HepG2 (cell line): Measurements from ENCODE around the gene LCK. TPM values are rescaled to one million over a fixed set of nuclear protein-coding genes. Genes with fewer than 3 reads are reported as not detected.

Source experiments
- ATF6 ChIP-seq: sonication (generic); formaldehyde crosslinking; conservative IDR thresholded peaks from 2 replicates; pipeline ENCODE4 v1.4.0; 2020; ENCODE audit warnings: missing genetic modification reagents
- CSRNP1 ChIP-seq: sonication (generic); formaldehyde crosslinking; IDR thresholded peaks from 2 replicates; pipeline ENCODE4 v1.8.1; 2023; ENCODE audit warnings: mild to moderate bottlenecking, missing genetic modification reagents
- FOSL2 ChIP-seq: sonication (generic); formaldehyde crosslinking; IDR thresholded peaks from 2 replicates; pipeline ENCODE4 v1.4.0; 2020; ENCODE audit warnings: missing genetic modification reagents
- GATAD2A ChIP-seq: IDR thresholded peaks from 2 replicates; pipeline ENCODE4 v1.6.1; 2016
- HIVEP1 ChIP-seq: sonication (generic); formaldehyde crosslinking; IDR thresholded peaks from 2 replicates; pipeline ENCODE4 v1.4.0; 2020; ENCODE audit warnings: mild to moderate bottlenecking, missing genetic modification reagents
- MAFK ChIP-seq, 2 experiments: IDR thresholded peaks in 1 of 2; conservative IDR thresholded peaks in 1 of 2; 2 replicates each; pipeline ENCODE4 v1.6.1; 2011; ENCODE audit warnings: improper control_type of control experiment in 2 of 2, low read length in 2 of 2
- NR2F6 ChIP-seq, 2 experiments: IDR thresholded peaks; 2 replicates each; pipeline ENCODE4 v1.6.1; 2016; ENCODE audit warnings: antibody characterized with exemption in 1 of 2, mild to moderate bottlenecking in 1 of 2
- RXRB ChIP-seq: IDR thresholded peaks from 2 replicates; pipeline ENCODE4 v1.6.1; 2016; ENCODE audit warnings: borderline replicate concordance, missing genetic modification reagents, missing compliant biosample characterization
- SALL1 ChIP-seq: sonication (generic); formaldehyde crosslinking; IDR thresholded peaks from 2 replicates; pipeline ENCODE4 v1.8.0; 2022; ENCODE audit warnings: mild to moderate bottlenecking, missing genetic modification reagents
- SIX1 ChIP-seq: sonication (generic); formaldehyde crosslinking; IDR thresholded peaks from 2 replicates; pipeline ENCODE4 v1.4.0; 2020; ENCODE audit warnings: missing genetic modification reagents, borderline replicate concordance
- SRF ChIP-seq: IDR thresholded peaks from 2 replicates; pipeline ENCODE4 v1.6.1; 2011; ENCODE audit warnings: mild to moderate bottlenecking, low read depth, low read length, moderate library complexity
- ZNF501 ChIP-seq: sonication (generic); formaldehyde crosslinking; IDR thresholded peaks from 2 replicates; pipeline ENCODE4 v1.5.1; 2020; ENCODE audit warnings: mild to moderate bottlenecking, moderate library complexity, missing genetic modification reagents
- ZNF607 ChIP-seq: sonication (generic); formaldehyde crosslinking; IDR thresholded peaks from 2 replicates; pipeline ENCODE4 v1.5.1; 2020; ENCODE audit warnings: missing genetic modification reagents, mild to moderate bottlenecking, borderline replicate concordance
- ZNF670 ChIP-seq: sonication (generic); formaldehyde crosslinking; IDR thresholded peaks from 2 replicates; pipeline ENCODE4 v1.8.0; 2022; ENCODE audit warnings: mild to moderate bottlenecking, missing genetic modification reagents, borderline replicate concordance
- ZNF703 ChIP-seq: sonication (generic); formaldehyde crosslinking; IDR thresholded peaks from 2 replicates; pipeline ENCODE4 v1.5.1; 2020; ENCODE audit warnings: missing genetic modification reagents, mild to moderate bottlenecking, moderate library complexity, borderline replicate concordance
- ZNF720 ChIP-seq: sonication (generic); formaldehyde crosslinking; IDR thresholded peaks from 2 replicates; pipeline ENCODE4 v1.4.0; 2020; ENCODE audit warnings: missing genetic modification reagents
- polyA plus RNA-seq, 8 experiments: library from polyadenylated mRNA; depleted of rRNA in 3 of 8; stranded (reverse) in 7 of 8; unstranded in 1 of 8; fragments of >200 nt; fragmentation: Illumina TruSeq in 4 of 8; extraction: Trizol in 4 of 8; gene quantifications; 2 replicates each; pipeline versions ENCODE4 v1.2.1 to v1.2.3, GENCODE V29; 2011 to 2016; ENCODE audit warnings: low read depth in 4 of 8, missing spikeins in 1 of 8, mixed read lengths in 1 of 8; ENCODE audit not compliant: insufficient read depth in 1 of 8
- total RNA-seq, 5 experiments: library from RNA; depleted of rRNA; stranded (reverse); fragments of >200 nt; fragmentation: Illumina TruSeq; extraction: Trizol; gene quantifications; 2 replicates each; pipeline ENCODE4 v1.2.3, GENCODE V29; 2016; ENCODE audit warnings: low read depth in 1 of 5
- TF ChIP-seq, protein P1 (sequence below): sonication (generic); formaldehyde crosslinking; IDR thresholded peaks from 2 replicates; pipeline ENCODE4 v1.5.1; 2020; ENCODE audit warnings: mild to moderate bottlenecking, missing genetic modification reagents, borderline replicate concordance
- TF ChIP-seq, protein P2 (sequence below): sonication (generic); formaldehyde crosslinking; IDR thresholded peaks from 2 replicates; pipeline ENCODE4 v1.4.0; 2020; ENCODE audit warnings: mild to moderate bottlenecking, missing genetic modification reagents
- TF ChIP-seq, protein P3 (sequence below): sonication (generic); formaldehyde crosslinking; IDR thresholded peaks from 2 replicates; pipeline ENCODE4 v1.8.0; 2022; ENCODE audit warnings: missing genetic modification reagents, low read depth, mild to moderate bottlenecking, borderline replicate concordance

LCK gene
- total and polyA plus RNA-seq, 2 of the 13 experiments (the other 11 are each of a cell fraction or from before 2014, with no cell fraction given) = 0.93 to 1.8 TPM

- TF ChIP-seq, protein P1, sequence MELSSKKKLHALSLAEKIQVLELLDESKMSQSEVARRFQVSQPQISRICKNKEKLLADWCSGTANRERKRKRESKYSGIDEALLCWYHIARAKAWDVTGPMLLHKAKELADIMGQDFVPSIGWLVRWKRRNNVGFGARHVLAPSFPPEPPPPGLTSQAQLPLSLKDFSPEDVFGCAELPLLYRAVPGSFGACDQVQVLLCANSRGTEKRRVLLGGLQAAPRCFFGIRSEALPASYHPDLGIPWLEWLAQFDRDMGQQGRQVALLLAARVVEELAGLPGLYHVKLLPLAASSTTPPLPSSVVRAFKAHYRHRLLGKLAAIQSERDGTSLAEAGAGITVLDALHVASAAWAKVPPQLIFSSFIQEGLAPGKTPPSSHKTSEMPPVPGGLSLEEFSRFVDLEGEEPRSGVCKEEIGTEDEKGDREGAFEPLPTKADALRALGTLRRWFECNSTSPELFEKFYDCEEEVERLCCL (CRISPR knock-in tag) = no peak
- no peak for TF ChIP-seq ATF6
- no peak for TF ChIP-seq RXRB
- TF ChIP-seq ZNF607 (CRISPR knock-in tag) = no peak
- no peak for TF ChIP-seq SRF
- TF ChIP-seq, protein P2, sequence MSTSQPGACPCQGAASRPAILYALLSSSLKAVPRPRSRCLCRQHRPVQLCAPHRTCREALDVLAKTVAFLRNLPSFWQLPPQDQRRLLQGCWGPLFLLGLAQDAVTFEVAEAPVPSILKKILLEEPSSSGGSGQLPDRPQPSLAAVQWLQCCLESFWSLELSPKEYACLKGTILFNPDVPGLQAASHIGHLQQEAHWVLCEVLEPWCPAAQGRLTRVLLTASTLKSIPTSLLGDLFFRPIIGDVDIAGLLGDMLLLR (CRISPR knock-in tag) = no peak
- no peak; the same call in 1 of the 2 replicates for TF ChIP-seq NR2F6 (IDR thresholded peaks at IDR 0.05)
- TF ChIP-seq NR2F6 (CRISPR knock-in tag; IDR thresholded peaks at IDR 0.05) = 0 out of 2 replicates have a peak, but pooled peaks have one; percentile 17
- TF ChIP-seq SIX1 = no peak
- 0 out of 2 replicates have a peak, but pooled peaks have one; percentile 23 for TF ChIP-seq SALL1 (CRISPR knock-in tag)
- TF ChIP-seq ZNF670 = no peak
- no peak for TF ChIP-seq GATAD2A (CRISPR knock-in tag)
- TF ChIP-seq HIVEP1 (CRISPR knock-in tag) = no peak
- no peak for TF ChIP-seq MAFK (conservative IDR thresholded peaks at IDR 0.05 in 1 of 2, IDR thresholded peaks at IDR 0.05 in 1 of 2; ENCODE audit: low read length in 2 of 2)
- TF ChIP-seq ZNF501 (CRISPR knock-in tag) = no peak
- TF ChIP-seq ZNF703 = no peak
- no peak for TF ChIP-seq FOSL2 (CRISPR knock-in tag)
- TF ChIP-seq ZNF720 (CRISPR knock-in tag) = no peak
- TF ChIP-seq, protein P3, sequence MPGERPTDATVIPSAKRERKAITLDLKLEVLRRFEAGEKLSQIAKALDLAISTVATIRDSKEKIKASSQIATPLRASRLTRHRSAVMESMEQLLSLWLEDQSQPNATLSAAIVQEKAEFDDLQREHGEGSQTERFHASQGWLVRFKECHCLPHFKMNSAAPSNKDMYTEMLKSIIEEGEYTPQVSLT (CRISPR knock-in tag) = no peak
- no peak for TF ChIP-seq CSRNP1
Measured at GRCh38 chr1:32266921-32267591, 16.0 kb downstream of the LCK start (continued).
